GM08714 (cell line): ENCODE results near the gene NELFCD.
A peak's percentile ranks its signal among the peaks of the same experiment; 100 is the strongest.

Experiments used
- H3K4me3 ChIP-seq: fragments of 200-500 bp; sonication (Bioruptor generic); 2 replicates; pipeline ENCODE4 v1.5.1; 2014; ENCODE audit warnings: mild to moderate bottlenecking, low read length, inconsistent platforms
- ZNF274 ChIP-seq: IDR thresholded peaks from 2 replicates; pipeline ENCODE4 v1.6.1; 2012; ENCODE audit warnings: mild to moderate bottlenecking, low read depth, low read length

Gene NELFCD

GRCh38 chr20:59026904-59027740, 46.1 kb downstream of the NELFCD start:
- H3K4me3 ChIP-seq = no peak overlapping the region
- TF ChIP-seq ZNF274 = no peak

GRCh38 chr20:59027741-59028320, 46.8 kb downstream of the NELFCD start:
- H3K4me3 ChIP-seq = no peak overlapping the region
- no peak for TF ChIP-seq ZNF274

- H3K4me3 ChIP-seq = peak overlapping the region; percentile 52
- no peak for TF ChIP-seq ZNF274
Measured at GRCh38 chr20:59028812-59029211, 47.8 kb downstream of the NELFCD start.

- TF ChIP-seq ZNF274 = no peak
- peak overlapping the region; percentile 98 for H3K4me3 ChIP-seq
Measured at GRCh38 chr20:59030911-59031563, 50.0 kb downstream of the NELFCD start.

- no peak for TF ChIP-seq ZNF274
- peak overlapping the region; percentile 98 for H3K4me3 ChIP-seq
Measured at GRCh38 chr20:59031564-59032022, 50.5 kb downstream of the NELFCD start.

- no peak for TF ChIP-seq ZNF274
- peak within 1 kb of the TSS; percentile 98 for H3K4me3 ChIP-seq
Measured at GRCh38 chr20:59032023-59032712, 51.1 kb downstream of the NELFCD start, which contains the start of gene ATP5F1E. Gene ATP5F1E (minus strand): TSS chr20:59032335. CDS start chr20:59032251, 84 bp downstream.

- H3K4me3 ChIP-seq = peak overlapping the region; percentile 74
- no peak for TF ChIP-seq ZNF274
Measured at GRCh38 chr20:59032713-59033059, 51.6 kb downstream of the NELFCD start.

GRCh38 chr20:59033093-59033492, 52.0 kb downstream of the NELFCD start:
- TF ChIP-seq ZNF274 = no peak
- H3K4me3 ChIP-seq = peak overlapping the region; percentile 74; the same call in 1 of the 2 replicates

GRCh38 chr20:59033616-59034165, 52.6 kb downstream of the NELFCD start:
- H3K4me3 ChIP-seq = no peak overlapping the region

GRCh38 chr20:59035381-59035780, 54.3 kb downstream of the NELFCD start:
- no peak for TF ChIP-seq ZNF274
- H3K4me3 ChIP-seq = no peak overlapping the region

More at GRCh38 chr20:59033616-59034165, 52.6 kb downstream of the NELFCD start:
- TF ChIP-seq ZNF274 = no peak

GRCh38 chr20:59037386-59037785, 56.3 kb downstream of the NELFCD start:
- no peak for TF ChIP-seq ZNF274
- H3K4me3 ChIP-seq = no peak overlapping the region

GRCh38 chr20:59039233-59039632, 58.2 kb downstream of the NELFCD start:
- no peak overlapping the region for H3K4me3 ChIP-seq
- TF ChIP-seq ZNF274 = no peak

GRCh38 chr20:59040667-59041066, 59.6 kb downstream of the NELFCD start:
- TF ChIP-seq ZNF274 = no peak
- H3K4me3 ChIP-seq = peak overlapping the region; percentile 99; the same call in 1 of the 2 replicates

GRCh38 chr20:59041487-59041886, 60.4 kb downstream of the NELFCD start:
- peak overlapping the region; percentile 99 for H3K4me3 ChIP-seq
